WTC11 (cell line): Measurements from ENCODE around the gene KLHDC1. TPM values are rescaled to one million over a fixed set of nuclear protein-coding genes. Genes with fewer than 3 reads are reported as not detected.

Experiments used
- AR ChIP-seq: fragments of 250-450 bp; sonication (Bioruptor Pico); IDR thresholded peaks from 2 replicates; pipeline ENCODE4 v1.9.0; 2021; ENCODE audit warnings: mild to moderate bottlenecking
- ARID4B ChIP-seq: sonication (generic); formaldehyde crosslinking; IDR thresholded peaks from 2 replicates; pipeline ENCODE4 v1.8.0; 2023; ENCODE audit warnings: missing genetic modification reagents, mild to moderate bottlenecking, borderline replicate concordance
- ATF2 ChIP-seq: sonication (generic); formaldehyde crosslinking; IDR thresholded peaks from 2 replicates; pipeline ENCODE4 v1.8.1; 2022; ENCODE audit warnings: low read depth, missing genetic modification reagents, borderline replicate concordance
- ATF3 ChIP-seq: sonication (generic); formaldehyde crosslinking; conservative IDR thresholded peaks from 2 replicates; pipeline ENCODE4 v1.8.1; 2022; ENCODE audit warnings: mild to moderate bottlenecking, missing genetic modification reagents
- CREB1 ChIP-seq: sonication (generic); formaldehyde crosslinking; IDR thresholded peaks from 2 replicates; pipeline ENCODE4 v1.8.0; 2023; ENCODE audit warnings: mild to moderate bottlenecking, missing genetic modification reagents
- ETV6 ChIP-seq: sonication (generic); formaldehyde crosslinking; IDR thresholded peaks from 2 replicates; pipeline ENCODE4 v1.8.1; 2022; ENCODE audit warnings: mild to moderate bottlenecking, missing genetic modification reagents
- FOXP4 ChIP-seq: sonication (generic); formaldehyde crosslinking; IDR thresholded peaks from 2 replicates; pipeline ENCODE4 v1.8.0; 2022; ENCODE audit warnings: mild to moderate bottlenecking, missing genetic modification reagents
- GRHL2 ChIP-seq: fragments of 250-450 bp; sonication (Bioruptor Pico); IDR thresholded peaks from 2 replicates; pipeline ENCODE4 v1.8.0; 2022; ENCODE audit warnings: mild to moderate bottlenecking, moderate library complexity; ENCODE audit not compliant: insufficient replicate concordance, severe bottlenecking
- IRF2 ChIP-seq: sonication (generic); formaldehyde crosslinking; IDR thresholded peaks from 2 replicates; pipeline ENCODE4 v1.8.0; 2022; ENCODE audit warnings: low read depth, missing genetic modification reagents, borderline replicate concordance
- JAZF1 ChIP-seq: fragments of 250-450 bp; sonication (Bioruptor Pico); IDR thresholded peaks from 2 replicates; pipeline ENCODE4 v1.9.0; 2021; ENCODE audit warnings: moderate library complexity, mild to moderate bottlenecking, inconsistent platforms
- NFATC4 ChIP-seq: fragments of 250-450 bp; sonication (Bioruptor Pico); IDR thresholded peaks from 2 replicates; pipeline ENCODE4 v1.9.0; 2021; ENCODE audit warnings: mild to moderate bottlenecking
- NR1H2 ChIP-seq: sonication (generic); formaldehyde crosslinking; IDR thresholded peaks from 2 replicates; pipeline ENCODE4 v1.9.0; 2021; ENCODE audit warnings: mild to moderate bottlenecking, moderate library complexity, missing genetic modification reagents
- NR2C2 ChIP-seq: sonication (generic); formaldehyde crosslinking; IDR thresholded peaks from 2 replicates; pipeline ENCODE4 v1.8.0; 2022; ENCODE audit warnings: mild to moderate bottlenecking, missing genetic modification reagents
- PRRX2 ChIP-seq: fragments of 250-450 bp; sonication (Bioruptor Pico); IDR thresholded peaks from 2 replicates; pipeline ENCODE4 v1.8.0; 2021; ENCODE audit warnings: mild to moderate bottlenecking
- RELA ChIP-seq: sonication (generic); formaldehyde crosslinking; IDR thresholded peaks from 2 replicates; pipeline ENCODE4 v1.8.1; 2022; ENCODE audit warnings: missing genetic modification reagents, mild to moderate bottlenecking, borderline replicate concordance
- SMAD3 ChIP-seq: sonication (generic); formaldehyde crosslinking; IDR thresholded peaks from 2 replicates; pipeline ENCODE4 v1.8.0; 2022; ENCODE audit warnings: missing genetic modification reagents, mild to moderate bottlenecking, borderline replicate concordance
- TCF7 ChIP-seq: sonication (generic); formaldehyde crosslinking; IDR thresholded peaks from 2 replicates; pipeline ENCODE4 v1.8.0; 2022; ENCODE audit warnings: mild to moderate bottlenecking, low read depth, missing genetic modification reagents, moderate library complexity
- TEAD1 ChIP-seq: sonication (generic); formaldehyde crosslinking; IDR thresholded peaks from 2 replicates; pipeline ENCODE4 v1.8.0; 2022; ENCODE audit warnings: mild to moderate bottlenecking, missing genetic modification reagents
- ZBTB21 ChIP-seq: sonication (generic); formaldehyde crosslinking; IDR thresholded peaks from 2 replicates; pipeline ENCODE4 v1.8.1; 2023; ENCODE audit warnings: mild to moderate bottlenecking, missing genetic modification reagents, borderline replicate concordance
- ZBTB43 ChIP-seq: sonication (generic); formaldehyde crosslinking; IDR thresholded peaks from 2 replicates; pipeline ENCODE4 v1.8.1; 2023; ENCODE audit warnings: mild to moderate bottlenecking, missing genetic modification reagents
- ZNF219 ChIP-seq: sonication (generic); formaldehyde crosslinking; IDR thresholded peaks from 2 replicates; pipeline ENCODE4 v1.8.0; 2023; ENCODE audit warnings: missing genetic modification reagents, mild to moderate bottlenecking, borderline replicate concordance
- ZNF232 ChIP-seq: sonication (generic); formaldehyde crosslinking; IDR thresholded peaks from 2 replicates; pipeline ENCODE4 v1.8.0; 2022; ENCODE audit warnings: mild to moderate bottlenecking, missing genetic modification reagents
- ZNF425 ChIP-seq: fragments of 250-450 bp; sonication (Bioruptor Pico); conservative IDR thresholded peaks from 2 replicates; pipeline ENCODE4 v1.9.0; 2021; ENCODE audit warnings: mild to moderate bottlenecking
- ZNF671 ChIP-seq: fragments of 250-450 bp; sonication (Bioruptor Pico); IDR thresholded peaks from 2 replicates; pipeline ENCODE4 v1.8.0; 2021; ENCODE audit warnings: mild to moderate bottlenecking
- total RNA-seq: library from RNA; stranded (reverse); gene quantifications from 3 replicates; pipeline ENCODE4 v1.2.3, GENCODE V29; 2021

KLHDC1 gene
- total RNA-seq, 1 experiment from 2014 or later: not detected

- no peak for TF ChIP-seq IRF2 (CRISPR knock-in tag)
- TF ChIP-seq AR: no peak
- TF ChIP-seq ZNF671 (CRISPR knock-in tag): 0 out of 2 replicates have a peak, but pooled peaks have one; percentile 51
- peak; percentile 56; the same call in 1 of the 2 replicates for TF ChIP-seq TEAD1 (CRISPR knock-in tag)
- no peak for TF ChIP-seq PRRX2
- peak; percentile 85; the same call in 1 of the 2 replicates for TF ChIP-seq CREB1 (CRISPR knock-in tag)
- TF ChIP-seq NR2C2 (CRISPR knock-in tag): no peak
- TF ChIP-seq NR1H2 (CRISPR knock-in tag): no peak
- no peak for TF ChIP-seq ATF3 (CRISPR knock-in tag)
- TF ChIP-seq ZBTB43: no peak
- TF ChIP-seq ZNF219 (CRISPR knock-in tag): no peak
- peak; percentile 73 for TF ChIP-seq FOXP4
- no peak for TF ChIP-seq JAZF1 (CRISPR knock-in tag)
- TF ChIP-seq NFATC4 (CRISPR knock-in tag): no peak
- peak; percentile 91; the same call in 1 of the 2 replicates for TF ChIP-seq ZNF232 (CRISPR knock-in tag)
- no peak for TF ChIP-seq ATF2 (CRISPR knock-in tag)
- TF ChIP-seq ETV6 (CRISPR knock-in tag): peak; percentile 86; the same call in 1 of the 2 replicates
- 0 out of 2 replicates have a peak, but pooled peaks have one; percentile 69 for TF ChIP-seq ZBTB21 (CRISPR knock-in tag)
- peak; percentile 89 for TF ChIP-seq SMAD3 (CRISPR knock-in tag)
- no peak for TF ChIP-seq ZNF425 (CRISPR knock-in tag)
- peak; percentile 60; the same call in 1 of the 2 replicates for TF ChIP-seq ARID4B (CRISPR knock-in tag)
- TF ChIP-seq TCF7: no peak
- no peak for TF ChIP-seq GRHL2 (CRISPR knock-in tag)
- no peak for TF ChIP-seq RELA (CRISPR knock-in tag)
These were observed 4.8 kb upstream of the KLHDC1 start, which contains the start of gene POLE2 (continued) for GRCh38 chr14:49687942-49688700.
